HG03442 (cell line): Measurements from ENCODE around the gene FLT3LG.
"Not testable (repeated sequence)": the region's sequence is repeated elsewhere in the genome, so short reads cannot be mapped to it uniquely, and the experiment has no call there.

Source experiments
- ATAC-seq: cut with Tn5 transposase; IDR thresholded peaks from one replicate; pipeline ENCODE4 v1.9.1; 2021; ENCODE audit warnings: mild to moderate bottlenecking, moderate library complexity; ENCODE audit not compliant: unreplicated experiment

The FLT3LG gene

GRCh38 chr19:49440439-49441209, 33.4 kb upstream of the FLT3LG start:
- no peak for ATAC-seq

- ATAC-seq, result no peak
Measured at GRCh38 chr19:49441210-49441959, 32.6 kb upstream of the FLT3LG start, which contains the start of gene SLC17A7. TSS of gene SLC17A7 (minus strand) at chr19:49441527. CDS start at chr19:49441379, 148 bp downstream.

DNA sequence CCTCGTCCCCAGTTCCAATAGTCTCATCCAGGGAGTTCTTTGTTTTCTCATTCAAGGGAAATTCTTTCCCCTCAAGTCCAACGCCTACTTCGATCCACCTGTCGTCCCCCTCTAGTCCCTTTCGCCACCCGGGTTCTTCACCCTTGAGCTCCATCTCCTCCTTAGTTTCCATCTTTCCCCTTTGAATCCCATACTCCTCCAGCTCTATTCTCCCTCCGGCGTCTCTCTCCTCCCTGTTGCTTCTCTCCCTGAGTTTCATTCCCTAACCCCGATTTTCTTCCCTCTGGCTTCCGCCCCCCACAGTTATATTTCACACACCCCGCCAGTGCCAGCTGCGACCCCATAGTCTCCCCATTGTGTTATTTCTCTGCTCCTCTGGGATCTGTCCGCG, 32.1 kb upstream of the FLT3LG start:
- ATAC-seq, result no peak

DNA sequence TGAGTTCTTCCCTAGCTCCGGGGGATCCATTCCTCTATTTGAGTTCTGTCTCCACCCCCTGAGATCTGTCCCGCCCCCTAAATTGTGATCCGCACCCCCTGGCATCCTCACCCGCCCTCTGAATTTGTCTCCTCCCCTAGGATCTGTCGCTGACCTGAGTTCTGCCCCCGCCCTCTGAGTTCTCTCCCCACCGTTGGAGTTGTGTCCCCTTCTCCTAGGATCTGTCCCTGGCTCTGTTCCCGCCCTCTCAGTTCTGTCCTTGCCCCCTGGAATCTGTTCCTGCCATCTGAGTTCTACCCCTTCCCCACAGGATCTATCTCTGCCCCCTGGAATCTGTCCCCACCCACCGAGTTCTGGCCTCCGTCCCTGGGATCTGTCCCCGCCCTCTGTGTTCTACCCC, 31.7 kb upstream of the FLT3LG start:
- ATAC-seq, result no peak

DNA sequence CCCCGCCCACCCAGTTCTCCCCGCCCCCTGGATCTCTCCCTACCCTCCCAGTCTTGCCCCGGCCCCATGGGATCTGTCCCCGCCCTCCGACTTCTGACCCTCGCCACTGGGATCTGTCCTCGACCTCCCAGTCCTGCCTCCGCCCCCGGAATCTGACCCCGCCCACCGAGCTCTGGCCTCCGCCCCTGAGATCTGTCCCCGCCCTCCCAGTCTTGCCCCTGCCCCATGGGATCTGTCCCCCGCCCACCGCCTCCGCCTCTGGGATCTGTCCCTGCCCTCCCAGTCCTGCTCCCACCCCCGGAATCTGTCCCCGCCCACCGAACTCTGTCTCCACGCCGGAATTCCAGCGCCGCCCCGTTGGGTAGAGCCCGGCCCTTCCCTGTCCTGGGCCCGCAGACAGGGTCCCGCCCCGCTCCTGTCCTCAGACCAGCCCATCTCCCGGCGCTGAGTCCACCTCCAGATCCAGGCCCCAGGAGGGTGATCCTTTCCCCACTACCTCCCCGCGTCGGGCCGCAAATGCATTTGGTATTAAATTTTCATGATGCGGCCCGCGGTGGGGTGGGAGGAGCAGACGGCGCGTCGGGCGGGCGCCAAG, 31.1 kb upstream of the FLT3LG start:
- ATAC-seq, result peak; percentile 7

- ATAC-seq, result peak; percentile 78
Measured at GRCh38 chr19:49443366-49444099, 30.5 kb upstream of the FLT3LG start.

GRCh38 chr19:49444100-49444700, 29.8 kb upstream of the FLT3LG start:
- ATAC-seq, result not testable (repeated sequence)

- no peak for ATAC-seq
Measured at GRCh38 chr19:49445997-49446396, 28.0 kb upstream of the FLT3LG start.

- ATAC-seq, result no peak
Measured at GRCh38 chr19:49447485-49448431, 26.3 kb upstream of the FLT3LG start.

GRCh38 chr19:49448432-49448786, 25.6 kb upstream of the FLT3LG start:
- no peak for ATAC-seq

DNA sequence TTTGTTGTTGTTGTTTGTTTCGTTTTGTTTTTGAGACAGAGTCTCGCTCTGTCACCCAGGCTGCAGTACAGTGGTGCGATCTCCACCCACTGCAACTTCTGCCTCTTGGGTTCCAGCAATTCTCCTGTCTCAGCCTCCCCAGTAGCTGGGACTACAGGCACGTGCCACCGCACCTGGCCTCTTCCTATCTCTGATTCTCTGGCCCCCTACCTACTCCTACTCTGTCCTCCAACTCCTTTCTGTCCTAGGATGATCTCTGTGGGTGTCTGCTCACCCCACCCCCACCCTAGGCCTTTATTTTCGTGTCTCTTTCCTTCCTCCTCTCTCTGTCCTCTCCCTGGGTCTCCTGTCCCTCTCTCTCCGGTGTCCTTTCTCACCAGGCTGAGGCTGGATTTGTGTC, 23.6 kb upstream of the FLT3LG start:
- ATAC-seq, result no peak

DNA sequence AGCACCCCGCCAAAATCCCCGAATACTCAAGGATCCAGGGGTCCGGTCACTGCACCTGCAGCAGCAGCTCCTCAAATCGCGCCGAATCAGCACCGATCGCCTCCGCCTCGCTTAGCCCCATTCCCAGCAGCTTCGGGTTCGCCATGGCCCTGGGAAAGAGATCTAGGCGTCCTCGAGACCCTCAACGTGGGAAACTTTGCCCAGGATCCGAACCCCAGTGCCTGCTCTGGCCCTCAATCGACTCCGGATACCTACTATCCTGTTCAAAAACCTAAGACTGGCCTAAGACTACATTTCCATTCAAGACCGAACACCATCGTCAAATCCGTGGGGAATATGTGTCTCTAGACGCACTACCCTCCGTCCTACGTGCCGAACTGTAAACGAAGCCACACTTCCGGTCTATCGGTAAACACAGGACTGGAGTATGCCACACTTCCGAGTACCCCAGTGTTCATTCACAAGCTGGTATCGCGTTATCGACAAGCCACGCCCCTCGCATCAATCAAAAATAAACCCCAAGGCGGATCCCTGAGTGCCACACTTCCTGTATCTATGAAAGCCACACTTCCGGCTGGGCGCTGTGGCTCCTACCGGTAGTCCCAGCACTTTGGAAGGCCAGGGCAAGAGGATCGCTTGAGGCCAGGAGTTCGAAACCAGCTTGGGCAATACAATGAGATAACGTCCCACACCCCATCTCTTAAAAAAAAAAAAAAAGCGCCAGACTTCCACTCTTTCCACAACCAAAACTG, 22.4 kb upstream of the FLT3LG start, which contains the start of gene PIH1D1:
Gene PIH1D1 (minus strand): TSS at position 385 of the 752 bp plus-strand sequence. CDS start 240 bp downstream, at position 145.
- ATAC-seq, result peak; percentile 47

DNA sequence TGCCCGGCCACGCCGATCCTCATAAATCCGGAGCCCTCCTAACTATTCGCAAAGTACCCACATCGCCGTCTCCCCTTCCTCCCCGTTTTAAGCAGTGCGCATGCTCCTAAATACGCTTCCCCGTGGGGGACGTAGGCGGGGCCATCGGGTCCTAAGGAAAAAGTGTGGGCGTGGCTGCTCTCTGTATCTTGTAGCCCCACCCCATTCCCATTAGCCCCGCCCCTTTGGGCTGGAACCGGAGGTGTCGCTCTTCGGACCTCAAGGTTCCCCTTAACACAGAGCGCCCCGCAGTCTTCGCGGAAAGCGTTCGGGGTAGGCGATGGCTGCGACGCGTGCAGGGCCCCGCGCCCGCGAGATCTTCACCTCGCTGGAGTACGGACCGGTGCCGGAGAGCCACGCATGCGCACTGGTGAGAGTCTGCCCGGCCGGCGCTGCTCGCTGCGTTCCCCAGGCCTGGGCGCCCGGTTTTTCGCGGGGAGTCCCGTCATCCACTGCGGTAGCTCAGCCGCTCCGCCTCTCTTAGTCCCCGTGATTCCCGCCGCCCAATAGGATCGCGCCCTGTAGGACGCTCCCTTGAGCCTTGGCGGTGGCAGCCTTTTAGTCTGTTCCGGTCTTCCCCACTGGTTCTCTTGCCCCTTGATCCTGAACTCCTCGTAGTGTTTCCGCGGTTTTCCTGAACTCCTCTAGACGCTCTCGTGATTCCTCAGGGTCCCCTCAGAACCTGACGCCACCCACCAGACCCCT, 20.8 kb upstream of the FLT3LG start, which contains the start of gene ALDH16A1:
Gene ALDH16A1 (plus strand): TSS at position 213 of the 744 bp plus-strand sequence. CDS start 107 bp downstream, at position 320.
- peak; percentile 83 for ATAC-seq

DNA sequence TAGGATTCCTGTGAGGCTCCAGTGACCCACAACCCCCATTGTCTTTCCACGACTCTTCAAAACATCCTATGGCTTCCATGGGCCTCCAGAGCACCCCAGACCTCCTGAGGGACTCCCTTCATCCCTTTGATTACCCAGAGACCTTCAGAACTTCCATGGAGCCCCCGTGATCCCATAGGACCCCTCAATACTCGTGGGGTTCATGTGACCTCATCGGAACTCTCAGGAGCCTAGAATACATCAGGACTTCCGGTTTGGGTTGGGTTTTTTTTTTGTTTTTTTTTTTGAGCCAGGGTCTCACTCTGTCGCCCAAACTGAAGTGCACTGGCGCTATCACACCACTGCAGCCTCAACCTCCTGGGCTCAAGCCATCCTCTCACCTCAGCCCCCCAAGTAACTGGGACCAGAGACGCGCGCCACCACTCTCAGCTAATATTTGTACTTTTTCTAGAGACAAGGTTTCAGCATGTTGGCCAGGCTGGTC, 20.2 kb upstream of the FLT3LG start:
- ATAC-seq, result no peak

DNA sequence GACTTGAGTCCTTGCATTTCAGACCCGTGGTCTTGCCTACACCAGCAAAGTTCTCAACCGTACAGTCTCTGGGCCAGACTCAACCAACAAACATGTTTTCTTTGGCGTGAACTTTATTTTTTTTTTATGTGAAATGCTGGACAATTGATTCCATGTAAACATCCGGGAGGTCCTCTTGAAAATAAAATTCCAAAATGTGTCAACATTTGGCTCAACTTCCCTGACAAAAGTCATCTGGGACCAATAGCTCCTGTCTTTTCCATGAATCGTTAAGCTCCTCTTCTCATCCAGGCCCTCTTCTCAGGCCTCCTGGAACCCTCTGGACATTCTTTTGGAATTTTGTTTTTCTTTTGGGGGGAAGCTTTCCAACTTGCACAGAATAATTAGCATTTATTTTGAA, 18.2 kb upstream of the FLT3LG start:
- ATAC-seq, result no peak

- ATAC-seq, result no peak
Measured at GRCh38 chr19:49456326-49456725, 17.7 kb upstream of the FLT3LG start.

- no peak for ATAC-seq
Measured at GRCh38 chr19:49458567-49458903, 15.5 kb upstream of the FLT3LG start.

DNA sequence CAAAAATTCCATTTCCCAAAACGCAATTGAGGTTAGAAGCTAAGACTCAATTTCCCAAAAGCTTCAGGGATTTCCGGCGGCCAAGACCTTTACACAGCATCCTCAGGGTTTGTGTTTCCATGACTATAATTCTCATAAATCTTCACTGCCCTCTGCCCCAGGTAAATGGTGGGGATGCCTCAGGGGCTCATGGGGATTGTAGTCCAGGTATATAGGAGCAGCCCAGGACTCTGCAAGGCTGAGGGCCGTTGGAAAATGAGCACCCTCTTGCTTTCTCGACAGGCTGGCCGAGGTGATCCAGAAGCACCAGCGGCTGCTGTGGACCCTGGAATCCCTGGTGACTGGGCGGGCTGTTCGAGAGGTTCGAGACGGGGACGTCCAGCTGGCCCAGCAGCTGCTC, 14.6 kb upstream of the FLT3LG start:
- ATAC-seq, result no peak
